ENCODE measurements around the gene TMEFF1.
A peak's percentile ranks its signal among the peaks of the same experiment; 100 is the strongest.
"Not testable (repeated sequence)": the region's sequence is repeated elsewhere in the genome, so short reads cannot be mapped to it uniquely, and the experiment has no call there.

The TMEFF1 gene

DNA sequence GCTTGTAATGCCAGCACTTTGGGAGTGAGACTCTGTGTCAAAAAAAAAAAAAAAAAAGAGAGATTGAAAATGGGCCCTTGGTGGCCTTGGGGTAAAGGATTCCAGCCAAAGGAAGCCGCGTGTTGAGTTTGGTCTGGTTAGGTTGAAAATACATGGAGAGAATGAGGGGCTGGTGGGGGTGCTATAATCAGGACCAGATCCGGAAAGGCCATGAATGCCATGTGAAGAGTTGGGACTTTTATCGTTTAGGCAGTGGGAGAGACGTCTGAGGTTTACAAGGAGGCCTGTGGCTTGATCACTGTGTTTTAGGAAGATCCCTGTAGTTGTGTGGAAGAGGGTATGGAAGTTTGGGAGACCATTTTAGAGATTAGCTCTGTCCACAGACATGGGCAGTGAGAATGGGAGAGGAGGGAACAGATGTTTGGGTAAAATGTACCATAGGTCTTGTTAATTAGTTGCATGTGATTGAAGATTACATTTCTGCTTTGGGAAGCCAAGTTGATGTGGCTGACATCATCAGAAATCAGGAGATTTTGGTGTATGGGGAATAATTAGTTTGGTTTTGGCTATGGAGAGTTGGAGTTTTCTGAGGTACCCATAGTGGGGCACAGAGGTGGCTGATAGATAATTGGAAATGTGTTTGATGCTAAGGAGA is 42.5 kb upstream of the TMEFF1 start:
- TF ChIP-seq, protein P1, sequence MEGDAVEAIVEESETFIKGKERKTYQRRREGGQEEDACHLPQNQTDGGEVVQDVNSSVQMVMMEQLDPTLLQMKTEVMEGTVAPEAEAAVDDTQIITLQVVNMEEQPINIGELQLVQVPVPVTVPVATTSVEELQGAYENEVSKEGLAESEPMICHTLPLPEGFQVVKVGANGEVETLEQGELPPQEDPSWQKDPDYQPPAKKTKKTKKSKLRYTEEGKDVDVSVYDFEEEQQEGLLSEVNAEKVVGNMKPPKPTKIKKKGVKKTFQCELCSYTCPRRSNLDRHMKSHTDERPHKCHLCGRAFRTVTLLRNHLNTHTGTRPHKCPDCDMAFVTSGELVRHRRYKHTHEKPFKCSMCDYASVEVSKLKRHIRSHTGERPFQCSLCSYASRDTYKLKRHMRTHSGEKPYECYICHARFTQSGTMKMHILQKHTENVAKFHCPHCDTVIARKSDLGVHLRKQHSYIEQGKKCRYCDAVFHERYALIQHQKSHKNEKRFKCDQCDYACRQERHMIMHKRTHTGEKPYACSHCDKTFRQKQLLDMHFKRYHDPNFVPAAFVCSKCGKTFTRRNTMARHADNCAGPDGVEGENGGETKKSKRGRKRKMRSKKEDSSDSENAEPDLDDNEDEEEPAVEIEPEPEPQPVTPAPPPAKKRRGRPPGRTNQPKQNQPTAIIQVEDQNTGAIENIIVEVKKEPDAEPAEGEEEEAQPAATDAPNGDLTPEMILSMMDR (IDR thresholded peaks at IDR 0.05; ENCODE audit: control insufficient read depth, extremely low read depth, insufficient read depth) = no peak
- no peak for DNase-seq (ENCODE audit: low read depth)
- H3K4me3 ChIP-seq (ENCODE audit: low read depth, low read length) = no peak overlapping the region

DNA sequence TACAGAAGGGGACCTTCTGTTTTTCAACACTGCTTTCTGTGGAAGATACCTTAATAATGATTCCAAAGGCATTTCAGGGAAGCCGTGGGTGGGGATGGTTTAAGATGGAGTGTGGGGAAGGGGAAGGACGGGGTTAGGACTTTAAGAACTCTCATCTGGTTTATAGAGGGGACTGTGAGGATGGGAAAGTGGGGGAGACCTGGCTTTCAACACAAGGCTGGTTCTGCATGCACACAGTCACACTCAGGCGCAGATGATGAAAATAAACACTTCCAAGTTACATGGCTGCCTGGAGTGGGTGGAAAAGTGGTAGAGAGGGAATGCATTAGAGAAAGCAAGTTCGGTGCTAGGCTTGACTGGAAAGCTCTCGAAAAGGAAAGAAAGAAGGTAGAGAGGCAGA is 41.1 kb upstream of the TMEFF1 start:
- H3K4me3 ChIP-seq (ENCODE audit: low read depth, low read length) = no peak overlapping the region
- TF ChIP-seq, protein P1 (IDR thresholded peaks at IDR 0.05; ENCODE audit: control insufficient read depth, extremely low read depth, insufficient read depth) = no peak
- no peak for DNase-seq (ENCODE audit: low read depth)

DNA sequence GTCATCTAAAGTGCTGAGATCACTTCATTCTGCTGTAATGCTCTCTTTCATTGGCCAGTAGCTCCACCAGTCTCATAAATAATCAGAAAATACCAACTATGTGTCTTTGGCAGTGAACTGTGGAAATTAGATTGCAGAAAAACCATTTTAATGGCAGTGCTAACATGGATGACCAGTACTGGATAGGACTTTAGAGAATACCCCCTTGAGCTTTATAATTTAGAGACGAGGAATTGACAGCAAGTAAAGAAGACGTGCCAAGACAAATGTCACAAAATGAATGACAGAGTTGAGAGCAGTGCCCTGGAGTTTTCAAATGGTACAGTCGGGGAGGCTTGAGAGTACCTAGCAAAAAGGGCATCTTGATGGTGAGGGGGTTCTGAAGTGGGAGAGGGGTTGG is 40.2 kb upstream of the TMEFF1 start:
- DNase-seq (ENCODE audit: low read depth) = no peak
- no peak overlapping the region for H3K4me3 ChIP-seq (ENCODE audit: low read depth, low read length)
- TF ChIP-seq, protein P1 (IDR thresholded peaks at IDR 0.05; ENCODE audit: control insufficient read depth, extremely low read depth, insufficient read depth) = no peak

DNA sequence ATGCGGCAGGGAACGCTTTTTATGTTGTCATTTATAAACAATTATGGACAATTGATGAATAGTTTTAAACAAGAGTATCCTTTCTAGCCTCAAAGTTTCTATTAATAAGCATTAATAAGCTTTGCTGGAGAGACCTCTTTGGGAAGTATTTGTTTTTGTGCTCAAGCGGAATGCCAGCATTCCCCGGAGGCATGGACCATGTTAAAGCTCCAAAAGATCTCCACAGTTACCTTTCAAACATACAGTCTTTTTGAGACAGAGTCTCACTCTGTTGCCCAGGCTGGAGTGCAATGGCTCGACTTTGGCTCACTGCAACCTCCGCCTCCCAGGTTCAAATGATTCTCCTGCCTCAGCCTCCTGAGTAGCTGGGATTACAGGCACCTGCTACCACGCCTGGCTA is 36.4 kb upstream of the TMEFF1 start:
- H3K4me3 ChIP-seq (ENCODE audit: low read depth, low read length) = no peak overlapping the region
- DNase-seq (ENCODE audit: low read depth) = no peak
- TF ChIP-seq, protein P1 (IDR thresholded peaks at IDR 0.05; ENCODE audit: control insufficient read depth, extremely low read depth, insufficient read depth) = no peak

DNA sequence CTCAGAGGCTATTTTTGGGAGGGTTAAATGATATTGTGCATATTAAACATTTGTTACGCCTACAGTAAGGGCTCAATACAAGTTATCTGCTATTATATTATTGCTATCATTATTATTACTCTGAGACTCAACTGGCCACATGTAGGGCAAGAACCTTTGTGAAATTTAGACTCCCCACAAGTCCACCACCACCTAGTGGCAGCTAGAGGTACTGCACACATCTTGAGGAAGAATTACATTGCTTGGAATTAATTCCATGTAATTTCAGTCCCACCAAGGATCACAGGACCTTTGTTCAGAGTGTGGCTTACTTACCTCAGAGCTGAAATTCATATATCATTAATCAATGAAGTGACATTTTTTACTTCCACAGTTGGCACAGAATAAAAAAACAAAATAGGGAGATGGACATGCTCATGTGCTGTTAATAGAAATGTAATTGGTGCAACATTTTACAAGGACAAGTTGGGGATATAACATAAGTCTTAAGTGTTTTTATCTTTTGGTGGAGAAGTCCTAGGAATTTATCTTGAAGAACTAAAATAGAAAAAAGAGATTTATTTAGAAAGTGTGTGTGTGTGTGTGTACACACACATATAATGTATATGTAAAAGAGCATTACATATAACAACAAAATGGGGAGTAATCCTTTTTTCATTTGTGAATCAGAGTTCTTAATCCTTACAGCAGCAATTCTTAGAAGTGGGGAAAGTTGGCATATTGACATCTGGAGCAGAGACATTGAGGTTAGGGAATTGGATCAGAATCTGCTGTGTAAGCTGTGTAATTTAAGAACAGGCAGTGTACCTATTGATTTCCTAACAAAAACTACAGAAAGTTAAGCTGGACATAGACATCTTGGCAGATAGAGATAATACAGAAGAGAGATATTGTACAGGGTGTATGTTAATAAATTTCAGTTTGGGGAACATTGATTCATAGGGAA is 34.8 kb upstream of the TMEFF1 start:
- DNase-seq (ENCODE audit: low read depth) = no peak
- no peak overlapping the region for H3K4me3 ChIP-seq (ENCODE audit: low read depth, low read length)
- TF ChIP-seq, protein P1 (IDR thresholded peaks at IDR 0.05; ENCODE audit: control insufficient read depth, extremely low read depth, insufficient read depth) = peak; percentile 92

DNA sequence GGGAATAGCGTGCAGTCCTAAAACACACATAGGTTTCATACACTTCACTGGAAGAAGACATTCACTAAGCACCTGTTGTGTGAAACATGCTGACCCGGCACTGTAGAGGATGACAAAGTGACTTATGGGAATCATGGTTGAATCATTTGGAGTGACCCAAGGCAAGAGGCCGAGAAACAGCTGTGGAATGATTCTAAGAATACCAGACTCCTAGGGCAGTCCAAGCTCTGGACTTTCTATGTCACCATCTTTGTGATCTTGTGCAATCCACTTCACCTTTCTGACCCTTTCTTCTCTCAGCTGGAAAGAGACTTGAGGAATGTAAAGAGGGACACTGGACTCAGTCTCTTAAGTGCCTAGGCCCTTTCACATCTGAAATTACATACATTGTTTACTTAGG is 32.9 kb upstream of the TMEFF1 start:
- TF ChIP-seq, protein P1 (IDR thresholded peaks at IDR 0.05; ENCODE audit: control insufficient read depth, extremely low read depth, insufficient read depth) = no peak
- no peak for DNase-seq (ENCODE audit: low read depth)
- no peak overlapping the region for H3K4me3 ChIP-seq (ENCODE audit: low read depth, low read length)

DNA sequence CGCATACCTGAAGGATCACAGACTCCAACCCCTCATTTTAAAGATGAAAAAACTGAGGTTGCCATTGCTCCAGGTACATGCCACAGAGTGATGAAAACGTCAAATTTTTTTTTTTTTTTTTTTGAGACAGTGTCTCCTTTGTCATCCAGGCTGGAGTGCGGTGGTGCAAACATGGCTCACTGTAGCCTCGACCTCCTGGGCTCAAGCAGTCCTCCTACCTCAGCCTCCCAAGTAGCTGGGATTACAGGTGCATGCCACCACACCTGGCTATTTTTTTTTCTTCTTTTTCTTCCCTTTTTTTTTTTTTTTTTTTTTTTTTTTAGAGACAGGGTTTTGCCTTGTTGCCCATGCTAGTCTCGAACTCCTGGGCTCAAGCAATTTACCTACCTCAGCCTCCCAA is 32.5 kb upstream of the TMEFF1 start:
- DNase-seq (ENCODE audit: low read depth); H3K4me3 ChIP-seq (ENCODE audit: low read depth, low read length): not testable (repeated sequence)
